GM12892 (cell line): Measurements from ENCODE around the gene PRSS48.

Experiments used
- POLR2A ChIP-seq: IDR thresholded peaks from 2 replicates; pipeline ENCODE4 v1.6.1; 2011; ENCODE audit warnings: low read depth, low read length, control low read depth
- POLR2AphosphoS5 ChIP-seq: IDR thresholded peaks from 2 replicates; pipeline ENCODE4 v1.6.1; 2011; ENCODE audit warnings: low read depth, low read length, control low read depth
- TAF1 ChIP-seq: IDR thresholded peaks from 2 replicates; pipeline ENCODE4 v1.6.1; 2011; ENCODE audit warnings: low read depth, mild to moderate bottlenecking, control low read depth, low read length, borderline replicate concordance

- TF ChIP-seq POLR2A (no peak), POLR2AphosphoS5 (no peak), TAF1 (no peak)
Observed at GRCh38 chr4:151227731-151228130, 49.2 kb upstream of the PRSS48 start.
